HTR-8/SVneo (cell line): ENCODE measurements around the gene IMPA2.

Experiments
- DNase-seq: peaks from one replicate; pipeline ENCODE4 v3.0.0; 2011; ENCODE audit warnings: low spot score, mixed read lengths; ENCODE audit not compliant: insufficient read length
- FAIRE-seq: peaks from 2 replicates; lab custom pipeline; 2011; peaks lifted over from hg19 to GRCh38; lab: Jason Lieb, UNC

The IMPA2 gene

GRCh38 chr18:12005538-12006487 lies 24.5 kb downstream of the IMPA2 start:
- DNase-seq (no peak), FAIRE-seq (no peak)

DNA sequence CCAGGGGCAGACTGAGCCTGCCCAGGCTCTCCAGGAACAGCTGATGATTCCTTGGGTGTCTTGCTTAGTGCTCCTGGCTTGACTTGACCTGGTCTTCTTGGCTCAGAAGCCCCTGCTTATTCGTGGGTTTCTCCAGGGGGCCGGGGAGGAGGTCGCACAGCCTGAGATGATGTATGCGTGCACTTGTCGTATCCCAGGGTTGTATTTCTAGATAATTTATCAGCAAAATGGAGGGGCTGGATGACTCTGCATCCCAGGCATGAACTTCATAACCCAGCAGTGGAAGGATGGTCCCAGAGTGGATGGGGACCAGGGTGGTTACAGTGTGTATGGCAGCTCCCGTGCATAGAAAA lies 25.2 kb downstream of the IMPA2 start:
- DNase-seq, result no peak
- FAIRE-seq, result no peak

DNA sequence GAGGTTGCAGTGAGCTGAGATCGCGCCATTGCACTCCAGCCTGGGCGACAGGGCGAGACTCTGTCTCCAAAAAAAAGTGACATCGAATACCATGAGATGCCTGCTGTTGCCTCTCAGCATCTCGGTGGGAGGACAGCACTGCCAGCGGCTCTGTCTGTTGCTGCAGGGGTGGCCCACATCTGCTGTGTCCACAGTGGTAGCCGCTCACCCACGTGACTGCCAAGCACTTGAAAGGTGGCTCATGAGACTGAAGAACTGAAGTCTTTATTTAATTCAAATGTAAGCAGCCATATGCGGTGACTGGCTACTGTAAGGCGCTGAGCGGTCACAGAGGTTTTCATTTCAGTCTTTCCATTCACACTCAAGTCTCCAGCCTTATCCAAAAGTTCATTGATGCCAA lies 25.8 kb downstream of the IMPA2 start:
- DNase-seq, result no peak
- no peak for FAIRE-seq

DNA sequence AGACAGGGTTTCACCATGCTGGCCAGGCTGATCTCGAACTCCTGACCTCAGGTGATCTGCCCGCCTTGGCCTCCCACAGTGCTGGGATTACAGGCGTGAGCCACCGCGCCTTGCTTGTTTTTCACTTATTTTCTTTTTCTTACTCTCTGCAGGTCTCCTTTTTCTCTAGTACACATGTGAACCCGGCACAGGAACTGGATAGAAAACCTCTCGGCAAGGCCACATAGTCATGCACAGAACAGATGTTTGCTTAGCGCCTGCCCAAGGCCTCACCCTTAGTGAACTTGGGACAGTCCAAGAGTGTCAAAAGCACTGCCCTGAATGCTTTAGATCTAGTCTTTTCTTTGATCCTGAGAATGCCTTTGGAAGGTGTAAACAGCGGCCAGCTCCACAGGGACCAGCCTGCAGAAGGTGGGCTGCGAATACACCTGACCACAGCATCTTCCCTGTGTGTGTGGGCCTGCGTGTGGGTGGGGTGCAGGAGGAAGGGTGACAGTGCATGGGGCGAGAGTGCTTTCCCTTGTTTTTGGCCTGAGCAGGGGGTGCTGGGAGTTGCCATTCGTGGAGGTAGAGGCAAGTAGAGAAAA lies 27.0 kb downstream of the IMPA2 start:
- no peak for FAIRE-seq

GRCh38 chr18:12008842-12009580 lies 27.7 kb downstream of the IMPA2 start:
- FAIRE-seq (no peak), DNase-seq (no peak)

More for the DNA sequence above, 27.0 kb downstream of the IMPA2 start:
- no peak for DNase-seq

GRCh38 chr18:12009581-12010140 lies 28.4 kb downstream of the IMPA2 start:
- DNase-seq (no peak), FAIRE-seq (no peak)

DNA sequence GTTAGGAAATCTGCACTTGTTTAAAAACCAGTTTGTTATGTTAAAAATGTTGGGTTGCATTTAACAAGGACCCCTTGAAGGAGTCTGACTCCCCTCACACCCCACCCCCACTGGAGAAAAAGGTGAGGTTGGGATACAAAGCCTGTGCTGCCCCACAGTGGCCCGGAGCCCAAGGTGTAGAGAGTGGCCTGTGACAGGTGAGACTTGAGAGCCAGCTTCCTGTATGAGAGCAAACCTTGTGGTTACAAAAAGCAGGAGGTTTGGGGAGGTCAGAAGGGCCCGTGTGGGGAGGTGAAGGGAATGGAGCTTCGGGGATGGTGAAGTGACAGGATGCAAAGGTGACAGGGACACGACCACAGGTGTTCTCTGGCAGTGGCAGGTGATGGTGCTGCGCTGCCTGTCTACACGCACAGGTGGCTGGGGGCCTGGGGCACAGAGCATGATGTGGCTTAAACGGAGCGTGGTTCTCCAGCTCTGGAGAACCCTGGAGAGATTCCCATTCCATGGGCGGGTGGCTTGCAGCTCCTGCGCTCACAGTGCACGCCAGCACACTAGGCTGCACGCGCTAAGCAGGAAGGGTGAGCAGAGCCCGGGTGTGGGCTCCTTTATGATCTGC lies 29.0 kb downstream of the IMPA2 start:
- DNase-seq (no peak), FAIRE-seq (no peak)

DNA sequence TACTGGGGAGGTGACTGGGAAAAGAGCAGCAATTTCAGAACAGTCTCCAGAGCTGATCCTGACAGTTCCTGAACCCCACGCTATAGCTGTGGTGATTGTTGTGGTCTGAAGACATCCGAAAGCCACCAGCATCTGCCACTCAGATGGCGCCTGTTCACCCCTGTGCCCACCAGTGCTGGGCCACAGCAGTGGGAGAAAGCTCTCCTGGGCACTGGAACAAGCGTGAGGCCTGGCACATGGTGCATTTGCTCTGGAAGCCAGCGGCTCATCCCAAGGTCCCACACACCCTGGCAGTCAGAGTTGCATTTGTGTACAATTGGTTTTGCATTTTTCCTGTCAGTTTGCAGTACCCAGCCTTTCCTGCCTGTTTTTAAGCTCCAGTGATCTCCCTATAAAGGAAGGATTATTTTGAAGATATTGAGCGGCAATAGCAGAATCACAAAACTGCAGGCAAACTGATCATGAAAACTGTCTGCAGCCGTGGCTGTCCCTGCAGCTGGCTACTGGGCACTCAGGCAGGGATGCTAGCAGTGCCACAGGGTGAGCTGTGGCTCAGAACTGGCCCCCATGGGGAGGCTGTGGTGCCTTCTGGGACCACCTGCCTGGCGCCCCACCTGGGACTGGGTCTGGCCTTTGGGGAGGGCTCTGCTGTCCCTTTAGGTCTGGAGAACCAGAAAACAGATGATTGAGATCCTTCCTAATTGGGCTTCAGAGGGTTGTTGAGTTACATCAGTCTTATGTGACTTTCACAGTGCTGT lies 30.1 kb downstream of the IMPA2 start:
- DNase-seq (no peak), FAIRE-seq (no peak)

DNA sequence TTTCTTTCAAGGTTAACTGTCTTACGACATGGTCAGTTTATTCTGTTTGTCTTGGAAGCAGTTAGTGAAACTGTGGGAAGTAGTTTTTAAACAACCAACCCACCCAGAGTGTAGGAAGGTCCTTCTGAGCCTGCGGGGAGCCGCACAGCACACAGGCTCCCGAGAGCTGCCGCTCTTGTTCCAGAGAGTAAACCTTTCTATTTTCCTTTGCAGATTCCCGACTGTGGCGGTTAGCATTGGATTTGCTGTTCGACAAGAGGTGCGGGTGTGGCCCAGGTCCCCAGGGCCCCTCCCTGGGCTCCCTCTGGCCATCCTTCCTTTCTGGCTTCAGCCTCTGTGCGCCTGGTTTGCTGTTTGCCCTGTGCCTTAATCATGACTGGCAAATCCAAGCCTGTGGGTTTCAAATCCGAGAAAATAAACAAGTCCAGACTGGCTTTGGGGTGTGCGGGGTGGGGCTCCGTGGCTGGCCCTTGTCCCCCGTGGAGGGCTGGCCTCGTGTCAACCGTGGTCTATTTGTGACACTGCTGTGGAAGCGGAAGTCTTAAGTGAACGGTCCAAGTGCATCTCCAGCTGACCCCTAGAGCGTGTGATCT lies 30.7 kb downstream of the IMPA2 start:
- FAIRE-seq, result no peak
- no peak for DNase-seq

GRCh38 chr18:12012697-12013096 lies 31.4 kb downstream of the IMPA2 start:
- no peak for FAIRE-seq
- no peak for DNase-seq

DNA sequence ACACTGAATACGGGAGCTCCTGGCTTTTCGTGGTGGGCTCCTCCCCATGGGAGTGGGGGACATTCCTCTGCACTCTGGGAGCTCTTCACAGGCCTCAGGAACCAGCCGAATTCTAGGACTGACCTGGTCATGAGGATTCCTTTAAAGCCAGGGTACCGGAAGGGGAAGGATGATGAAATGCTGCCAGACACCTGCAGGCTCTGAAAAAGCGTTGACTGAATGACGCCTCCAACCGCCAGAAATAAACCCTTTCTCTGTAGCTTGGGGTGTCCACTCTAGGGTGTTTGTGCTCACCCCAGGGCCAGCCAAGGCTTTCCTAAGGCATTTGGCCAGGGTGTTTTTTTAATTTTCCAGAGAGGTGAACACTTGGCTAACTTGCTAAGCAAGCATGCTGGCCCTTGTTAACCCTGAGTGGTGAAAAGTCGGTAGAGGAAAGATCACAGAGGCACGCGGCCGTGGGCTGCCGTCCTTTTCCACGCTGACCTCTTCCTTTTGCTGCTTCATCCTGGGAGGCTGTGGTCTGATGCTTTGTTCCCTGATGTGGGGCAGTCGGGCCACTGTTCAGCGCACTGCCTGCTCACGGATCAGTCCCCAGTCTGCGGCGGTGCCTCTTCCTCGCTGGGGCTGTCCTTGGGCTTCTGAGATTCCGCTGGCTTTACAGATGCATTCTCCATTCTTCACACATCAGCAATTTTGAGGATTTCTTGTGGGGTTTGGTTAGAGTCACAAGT lies 32.0 kb downstream of the IMPA2 start:
- no peak for DNase-seq
- no peak for FAIRE-seq

- DNase-seq (no peak), FAIRE-seq (no peak)
Measured at GRCh38 chr18:12014086-12014485, 32.8 kb downstream of the IMPA2 start.

- no peak for FAIRE-seq
- no peak for DNase-seq
Measured at GRCh38 chr18:12014521-12015415, 33.5 kb downstream of the IMPA2 start.

DNA sequence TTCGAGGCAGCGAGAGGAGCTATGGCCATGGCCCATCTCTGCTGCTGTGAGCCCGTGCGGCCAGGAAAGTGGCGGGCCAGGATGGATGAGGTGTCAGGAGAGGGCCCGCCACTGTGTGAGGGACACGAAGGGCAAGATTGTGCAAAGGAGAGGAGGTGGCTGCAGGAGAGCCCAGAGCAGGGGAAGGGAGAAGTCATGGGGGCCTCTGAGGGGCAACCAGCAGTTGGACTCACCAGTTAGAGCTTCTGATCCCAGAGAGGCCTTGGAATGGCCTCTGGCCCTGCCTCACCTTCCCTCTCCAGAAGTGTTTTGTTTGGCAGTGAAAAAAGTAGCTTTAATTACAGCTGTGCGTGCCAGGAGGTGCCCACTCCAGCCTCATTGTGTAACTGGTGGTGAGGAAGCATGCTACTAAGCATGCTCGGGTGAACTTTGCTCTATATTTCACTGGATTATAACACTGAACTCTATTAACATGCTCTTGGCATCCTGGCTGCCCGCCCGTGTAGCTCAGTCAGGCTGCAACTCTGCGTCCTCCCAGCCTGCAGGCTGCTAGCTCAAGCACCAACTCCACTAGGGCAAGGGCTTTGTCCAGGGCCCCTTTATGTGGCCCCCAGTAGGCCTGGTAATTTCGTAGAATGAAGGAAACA lies 34.2 kb downstream of the IMPA2 start:
- no peak for DNase-seq
- no peak for FAIRE-seq

DNA sequence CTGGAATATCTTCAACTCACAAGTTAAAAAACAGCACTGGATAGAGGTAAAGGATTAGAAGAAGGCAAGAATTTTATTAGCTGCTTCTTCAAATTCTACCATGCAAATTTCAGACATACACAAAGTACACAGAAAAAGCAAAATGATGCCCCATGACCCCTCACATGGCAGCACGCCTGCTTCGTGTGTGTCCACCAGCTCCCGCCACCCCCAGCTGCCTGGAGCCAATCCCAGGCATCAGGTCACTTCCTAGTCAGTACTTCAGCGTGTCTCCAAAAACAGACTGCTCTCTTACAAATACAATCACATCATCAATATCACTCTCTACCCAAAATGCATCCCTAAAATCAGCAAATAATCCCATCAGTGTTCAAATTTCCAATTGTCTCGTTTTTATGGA lies 35.8 kb downstream of the IMPA2 start:
- FAIRE-seq, result no peak
- DNase-seq, result no peak

- DNase-seq, result no peak
- no peak for FAIRE-seq
Measured at GRCh38 chr18:12018861-12019260, 37.6 kb downstream of the IMPA2 start.

DNA sequence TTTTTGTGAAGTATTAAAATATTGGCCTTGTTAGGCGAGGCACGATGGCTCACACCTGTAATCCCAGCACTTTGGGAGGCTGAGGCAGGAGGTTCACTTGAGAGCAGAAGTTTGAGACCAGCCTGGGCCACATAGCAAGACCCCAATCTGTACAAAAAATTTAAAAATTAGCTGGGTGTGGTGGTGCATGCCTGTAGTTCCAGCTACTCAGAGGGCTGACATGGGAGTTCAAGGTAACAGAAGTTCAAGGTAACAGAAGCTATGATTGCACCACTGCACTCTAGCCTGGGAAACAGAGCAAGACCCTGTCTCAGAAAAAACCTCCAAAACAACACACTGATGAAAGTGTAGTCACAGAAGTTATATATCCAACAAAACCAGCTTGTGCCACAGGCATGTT lies 39.8 kb downstream of the IMPA2 start:
- DNase-seq (no peak), FAIRE-seq (no peak)
